ENCODE results near the gene MRPL48. TPM values are rescaled to one million over a fixed set of nuclear protein-coding genes. Genes with fewer than 3 reads are reported as not detected.

MRPL48 gene
- total and polyA plus RNA-seq, 4 donors: 12.6 to 34.1 (median 20.0) TPM

- no peak overlapping the region for H3K4me3 ChIP-seq (ENCODE audit: low read depth in 1 of 3, low read length in 3 of 3)
- no peak for DNase-seq (ENCODE audit: low spot score)
- no peak for TF ChIP-seq ATF3 (IDR thresholded peaks at IDR 0.05)
- TF ChIP-seq CTCF (IDR thresholded peaks at IDR 0.05; ENCODE audit: low read depth, low read length, missing input control): no peak
- no peak for TF ChIP-seq RAD21 (IDR thresholded peaks at IDR 0.05)
- no peak overlapping the region for H3K9ac ChIP-seq (ENCODE audit: low read depth in 1 of 2, low read length in 2 of 2)
- H3K36me3 ChIP-seq (ENCODE audit: control insufficient read depth in 4 of 4, insufficient read depth in 3 of 4, low read depth in 1 of 4, low read length in 3 of 4): peaks cover 5 to 27% (median 16%) of the 10 kb centered on the region in 4 donors
- H3K4me1 ChIP-seq (ENCODE audit: control insufficient read depth in 4 of 4, insufficient read depth in 4 of 4, low read length in 3 of 4): no peaks in the 10 kb centered on the region
- no peak overlapping the region for H3K27ac ChIP-seq (ENCODE audit: low read depth in 1 of 2, low read length in 2 of 2)
- 95% methylated on average over 3 of the region's 3 CpGs for WGBS
- H3K27me3 ChIP-seq (ENCODE audit: control insufficient read depth in 4 of 4, insufficient read depth in 4 of 4, low read length in 3 of 4): no peaks in the 10 kb centered on the region
- no peaks in the 10 kb centered on the region for H3K9me3 ChIP-seq (ENCODE audit: control insufficient read depth in 4 of 4, low read length in 3 of 4)
Observed at GRCh38 chr11:73893041-73893440, 105.4 kb downstream of the MRPL48 start.

DNA sequence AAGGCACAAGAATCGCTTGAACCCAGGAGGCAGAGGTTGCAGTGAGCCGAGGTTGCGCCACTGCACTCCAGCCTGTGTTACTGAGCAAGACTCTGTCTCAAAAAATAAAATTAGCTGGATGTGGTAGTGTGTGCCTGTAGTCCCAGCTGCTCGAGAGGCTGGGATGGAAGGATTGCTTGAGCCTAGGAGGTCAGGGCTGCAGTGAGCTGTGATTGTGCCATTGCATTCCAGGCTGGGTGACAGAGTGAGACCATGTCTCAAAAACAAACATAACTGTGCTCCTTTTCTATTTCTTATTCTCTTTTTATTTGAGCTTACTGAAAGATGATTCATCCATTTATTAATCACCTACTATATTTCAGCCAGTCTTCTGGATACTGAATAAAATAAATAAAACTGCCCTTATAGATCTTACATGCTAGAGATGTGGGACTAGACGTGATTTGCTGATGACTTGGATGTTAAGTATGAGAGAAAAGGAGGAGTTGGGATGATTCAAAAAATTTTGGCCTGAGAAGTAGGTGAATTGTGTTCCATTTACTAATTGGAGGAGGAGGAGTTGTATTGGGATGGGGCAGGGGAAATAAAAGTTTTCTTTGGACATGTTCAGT is 107.2 kb downstream of the MRPL48 start:
- Histone ChIP-seq H3K9ac (ENCODE audit: low read depth in 1 of 2, low read length in 2 of 2) (no peak overlapping the region), H3K27me3 (ENCODE audit: control insufficient read depth in 4 of 4, insufficient read depth in 4 of 4, low read length in 3 of 4) (no peaks in the 10 kb centered on the region), H3K36me3 (ENCODE audit: control insufficient read depth in 4 of 4, insufficient read depth in 3 of 4, low read depth in 1 of 4, low read length in 3 of 4) (peaks cover 3 to 24% (median 13%) of the 10 kb centered on the region in 4 donors), H3K27ac (ENCODE audit: low read depth in 1 of 2, low read length in 2 of 2) (no peak overlapping the region), H3K4me3 (ENCODE audit: low read depth in 1 of 3, low read length in 3 of 3) (no peak overlapping the region), H3K4me1 (ENCODE audit: control insufficient read depth in 4 of 4, insufficient read depth in 4 of 4, low read length in 3 of 4) (no peaks in the 10 kb centered on the region), H3K9me3 (ENCODE audit: control insufficient read depth in 4 of 4, low read length in 3 of 4) (no peaks in the 10 kb centered on the region)
- WGBS: 98% methylated on average over 5 of the region's 5 CpGs
- TF ChIP-seq ATF3 (IDR thresholded peaks at IDR 0.05): no peak
- DNase-seq (ENCODE audit: low spot score): no peak

DNA sequence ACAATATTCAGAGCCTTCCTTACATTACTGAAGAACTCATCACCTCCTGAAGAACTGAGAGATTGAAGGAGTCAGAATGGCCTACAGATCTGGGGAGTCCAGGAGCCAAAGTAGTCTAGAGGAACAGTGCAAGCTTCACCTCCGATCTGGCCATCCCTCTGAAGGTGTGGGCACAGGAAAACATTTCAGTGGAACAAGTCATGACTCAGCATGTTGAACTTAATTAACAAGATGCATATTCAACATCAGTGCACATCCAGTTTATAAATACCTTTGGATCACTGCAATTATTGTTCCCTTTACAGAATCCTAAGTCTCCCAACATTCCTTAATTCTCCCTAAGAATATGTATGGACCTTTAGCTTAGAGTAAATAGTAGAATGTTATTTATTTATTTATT is 114.6 kb downstream of the MRPL48 start:
- Histone ChIP-seq H3K27ac (ENCODE audit: low read depth in 1 of 2, low read length in 2 of 2) (no peak overlapping the region), H3K4me1 (ENCODE audit: control insufficient read depth in 4 of 4, insufficient read depth in 4 of 4, low read length in 3 of 4) (no peaks in the 10 kb centered on the region), H3K4me3 (ENCODE audit: low read depth in 1 of 3, low read length in 3 of 3) (no peak overlapping the region), H3K9me3 (ENCODE audit: control insufficient read depth in 4 of 4, low read length in 3 of 4) (no peaks in the 10 kb centered on the region), H3K9ac (ENCODE audit: low read depth in 1 of 2, low read length in 2 of 2) (no peak overlapping the region), H3K36me3 (ENCODE audit: control insufficient read depth in 4 of 4, insufficient read depth in 3 of 4, low read depth in 1 of 4, low read length in 3 of 4) (peaks cover 3 to 26% (median 20%) of the 10 kb centered on the region in 4 donors), H3K27me3 (ENCODE audit: control insufficient read depth in 4 of 4, insufficient read depth in 4 of 4, low read length in 3 of 4) (no peaks in the 10 kb centered on the region)
- TF ChIP-seq RXRA (IDR thresholded peaks at IDR 0.05) (no peak), YY1 (IDR thresholded peaks at IDR 0.05) (no peak), TAF1 (conservative IDR thresholded peaks at IDR 0.05) (no peak), SP1 (IDR thresholded peaks at IDR 0.05) (no peak)
- TF ChIP-seq, protein P1, sequence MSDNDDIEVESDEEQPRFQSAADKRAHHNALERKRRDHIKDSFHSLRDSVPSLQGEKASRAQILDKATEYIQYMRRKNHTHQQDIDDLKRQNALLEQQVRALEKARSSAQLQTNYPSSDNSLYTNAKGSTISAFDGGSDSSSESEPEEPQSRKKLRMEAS (IDR thresholded peaks at IDR 0.05): no peak
- 95% methylated on average over 1 of the region's 1 CpG for WGBS
- DNase-seq (ENCODE audit: low spot score): no peak

DNA sequence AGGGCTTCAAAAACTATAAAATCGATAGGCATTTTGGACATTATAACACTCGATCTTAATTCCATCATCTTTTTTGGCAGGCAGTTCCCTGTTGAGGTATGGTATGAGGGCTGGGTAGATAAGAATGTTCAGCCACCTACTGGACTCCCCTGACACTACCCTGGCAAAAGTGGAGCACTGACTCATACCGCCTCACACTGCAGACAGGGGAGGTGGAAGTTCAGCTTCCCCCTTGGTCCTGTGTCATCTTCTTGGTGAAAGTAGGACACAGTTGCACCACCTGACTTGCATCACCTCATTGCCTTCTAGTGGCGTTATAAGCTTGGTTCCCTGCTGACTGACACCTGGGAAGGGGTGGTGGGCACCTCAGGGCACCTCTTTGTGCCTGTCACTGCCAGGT is 119.5 kb downstream of the MRPL48 start:
- no peaks in the 10 kb centered on the region for H3K9me3 ChIP-seq (ENCODE audit: control insufficient read depth in 4 of 4, low read length in 3 of 4)
- peaks cover 4 to 27% (median 20%) of the 10 kb centered on the region in 4 donors for H3K36me3 ChIP-seq (ENCODE audit: control insufficient read depth in 4 of 4, insufficient read depth in 3 of 4, low read depth in 1 of 4, low read length in 3 of 4)
- 93% methylated on average over 4 of the region's 4 CpGs for WGBS
- no peak overlapping the region for H3K27ac ChIP-seq (ENCODE audit: low read depth in 1 of 2, low read length in 2 of 2)
- H3K4me1 ChIP-seq (ENCODE audit: control insufficient read depth in 4 of 4, insufficient read depth in 4 of 4, low read length in 3 of 4): no peaks in the 10 kb centered on the region
- TF ChIP-seq GABPA (IDR thresholded peaks at IDR 0.05 in 1 of 2, conservative IDR thresholded peaks at IDR 0.05 in 1 of 2): no peak
- no peak for TF ChIP-seq RAD21 (IDR thresholded peaks at IDR 0.05)
- TF ChIP-seq YY1 (IDR thresholded peaks at IDR 0.05): no peak
- no peak for TF ChIP-seq ATF3 (IDR thresholded peaks at IDR 0.05)
- TF ChIP-seq, protein P1 (IDR thresholded peaks at IDR 0.05): no peak
- no peak for TF ChIP-seq HNF4A (conservative IDR thresholded peaks at IDR 0.05)
- TF ChIP-seq ZBTB33 (IDR thresholded peaks at IDR 0.05): no peak
- no peak for TF ChIP-seq FOXA1 (IDR thresholded peaks at IDR 0.05)
- TF ChIP-seq CTCF (IDR thresholded peaks at IDR 0.05; ENCODE audit: low read depth, low read length, missing input control): no peak
- TF ChIP-seq TAF1 (conservative IDR thresholded peaks at IDR 0.05): no peak
- TF ChIP-seq FOXA2 (IDR thresholded peaks at IDR 0.05): no peak
- TF ChIP-seq NR2F2 (IDR thresholded peaks at IDR 0.05): no peak
- H3K9ac ChIP-seq (ENCODE audit: low read depth in 1 of 2, low read length in 2 of 2): no peak overlapping the region
- no peaks in the 10 kb centered on the region for H3K27me3 ChIP-seq (ENCODE audit: control insufficient read depth in 4 of 4, insufficient read depth in 4 of 4, low read length in 3 of 4)
- no peak overlapping the region for H3K4me3 ChIP-seq (ENCODE audit: low read depth in 1 of 3, low read length in 3 of 3)
- DNase-seq (ENCODE audit: low spot score): no peak
